Duodenal mucosa (tissue), 2 donors: ENCODE measurements around the gene TRAPPC2.
"Not testable (repeated sequence)": the region's sequence is repeated elsewhere in the genome, so short reads cannot be mapped to it uniquely, and the experiment has no call there.

Source experiments
- H3K27ac ChIP-seq: one replicate; pipeline ENCODE4 v1.7.0; 2013; ENCODE audit warnings: low read depth, low read length
- H3K27me3 ChIP-seq, 2 donors: one replicate each; pipeline ENCODE4 v1.7.0; 2013; ENCODE audit warnings: low read length in 2 of 2, control low read depth in 1 of 2; ENCODE audit not compliant: insufficient read depth in 2 of 2, control insufficient read depth in 1 of 2
- H3K36me3 ChIP-seq, 2 donors: one replicate each; pipeline ENCODE4 v1.7.0; 2013; ENCODE audit warnings: low read length in 2 of 2, control low read depth in 1 of 2; ENCODE audit not compliant: insufficient read depth in 2 of 2, control insufficient read depth in 1 of 2
- H3K4me1 ChIP-seq, 2 donors: one replicate each; pipeline ENCODE4 v1.7.0; 2013; ENCODE audit warnings: low read length in 2 of 2, control low read depth in 1 of 2; ENCODE audit not compliant: insufficient read depth in 2 of 2, control insufficient read depth in 1 of 2
- H3K4me3 ChIP-seq, 2 donors: one replicate each; pipeline ENCODE4 v1.7.0; 2013; ENCODE audit warnings: low read length in 2 of 2, low read depth in 1 of 2
- H3K9ac ChIP-seq, 2 donors: one replicate each; pipeline ENCODE4 v1.7.0; 2013; ENCODE audit warnings: low read length in 2 of 2, low read depth in 1 of 2
- H3K9me3 ChIP-seq, 2 donors: one replicate each; pipeline ENCODE4 v1.7.0; 2013; ENCODE audit warnings: low read length in 2 of 2, control low read depth in 1 of 2; ENCODE audit not compliant: control insufficient read depth in 1 of 2

Gene TRAPPC2

DNA sequence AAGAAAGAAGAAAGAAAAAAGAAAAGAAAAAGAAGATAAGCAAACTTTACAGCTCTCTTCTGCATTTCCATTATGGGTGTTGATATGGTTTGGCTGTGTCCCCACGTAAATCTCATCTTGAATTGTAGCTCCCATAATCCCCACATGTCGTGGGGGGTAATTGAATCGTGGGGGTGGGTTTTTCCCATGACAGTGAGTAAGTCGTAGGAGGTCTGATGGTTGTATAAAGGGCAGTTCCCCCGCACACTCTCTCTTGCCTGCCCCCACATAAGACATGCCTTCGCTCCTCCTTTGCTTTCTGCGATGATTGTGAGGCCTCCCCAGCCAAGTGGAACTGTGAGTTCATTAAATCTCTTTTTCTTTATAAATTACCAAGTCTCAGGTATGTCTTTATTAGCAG is 52.8 kb downstream of the TRAPPC2 start:
- Histone ChIP-seq H3K9ac (no peak overlapping the region), H3K9me3 (no peaks in the 10 kb centered on the region)

DNA sequence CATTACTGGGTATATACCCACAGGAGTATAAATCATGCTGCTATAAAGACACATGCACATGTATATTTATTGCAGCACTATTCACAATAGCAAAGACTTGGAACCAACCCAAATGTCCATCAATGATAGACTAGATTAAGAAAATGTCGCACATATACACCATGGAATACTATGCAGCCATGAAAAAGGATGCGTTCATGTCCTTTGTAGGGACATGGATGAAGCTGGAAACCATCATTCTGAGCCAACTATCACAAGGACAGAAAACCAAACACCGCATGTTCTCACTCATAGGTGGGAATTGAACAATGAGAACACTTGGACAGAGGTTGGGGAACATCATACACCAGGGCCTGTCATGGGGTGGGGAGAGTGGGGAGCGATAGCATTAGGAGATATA is 54.7 kb downstream of the TRAPPC2 start:
- H3K27me3 ChIP-seq, H3K9me3 ChIP-seq, H3K9ac ChIP-seq, H3K36me3 ChIP-seq, H3K4me1 ChIP-seq, H3K27ac ChIP-seq, H3K4me3 ChIP-seq: not testable (repeated sequence)

More for the DNA sequence above, 52.8 kb downstream of the TRAPPC2 start:
- Histone ChIP-seq H3K27ac (no peak overlapping the region), H3K4me1 (no peaks in the 10 kb centered on the region), H3K4me3 (no peak overlapping the region), H3K27me3 (no peaks in the 10 kb centered on the region), H3K36me3 (no peaks in the 10 kb centered on the region)

DNA sequence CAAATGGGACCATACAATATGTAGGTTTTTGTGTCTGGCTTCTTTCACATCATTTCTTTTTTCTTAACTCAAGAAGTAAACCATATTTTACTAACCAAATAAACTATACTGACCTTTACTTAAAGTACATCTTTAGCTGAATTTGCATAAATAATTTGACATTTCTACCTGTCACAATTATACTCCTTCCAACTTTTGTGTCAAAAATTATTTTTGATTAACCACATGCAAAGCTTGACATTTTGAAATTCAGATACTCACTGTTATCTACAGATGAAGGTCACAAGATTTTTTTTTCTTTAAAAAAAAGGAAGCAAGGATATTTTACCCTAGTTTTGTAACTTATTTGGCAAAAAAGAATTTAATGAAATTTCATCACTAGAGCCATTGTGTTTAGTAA is 57.5 kb downstream of the TRAPPC2 start:
- H3K9ac ChIP-seq = no peak overlapping the region

DNA sequence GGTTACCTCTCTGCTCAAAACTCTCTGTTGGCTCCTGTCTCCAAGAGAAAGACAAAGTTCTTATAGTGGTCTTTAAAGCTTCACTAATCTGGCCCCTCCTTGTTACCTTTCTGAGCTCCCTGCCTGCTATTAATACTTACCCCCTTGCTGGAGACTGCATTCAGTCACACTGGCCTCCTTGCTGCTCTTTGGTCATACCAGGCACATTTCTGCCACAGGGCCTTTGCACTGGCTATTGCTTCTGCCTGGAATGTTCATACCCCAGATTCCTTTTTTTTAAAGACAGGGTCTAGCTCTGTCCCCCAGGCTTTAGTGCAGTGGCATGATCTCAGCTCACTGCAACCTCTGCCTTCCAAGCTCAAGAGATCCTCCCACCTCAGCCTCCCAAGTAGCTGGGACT is 61.4 kb downstream of the TRAPPC2 start:
- no peaks in the 10 kb centered on the region for H3K9me3 ChIP-seq
- no peak overlapping the region for H3K4me3 ChIP-seq
- no peaks in the 10 kb centered on the region for H3K36me3 ChIP-seq
- H3K9ac ChIP-seq = no peak overlapping the region
- no peak overlapping the region for H3K27ac ChIP-seq
- H3K4me1 ChIP-seq = peaks cover 0 to 3% of the 10 kb centered on the region in 2 donors
- H3K27me3 ChIP-seq = no peaks in the 10 kb centered on the region

More for the DNA sequence above, 57.5 kb downstream of the TRAPPC2 start:
- no peaks in the 10 kb centered on the region for H3K27me3 ChIP-seq
- no peak overlapping the region for H3K4me3 ChIP-seq
- no peaks in the 10 kb centered on the region for H3K4me1 ChIP-seq
- no peaks in the 10 kb centered on the region for H3K9me3 ChIP-seq
- H3K27ac ChIP-seq = no peak overlapping the region
- H3K36me3 ChIP-seq = no peaks in the 10 kb centered on the region

DNA sequence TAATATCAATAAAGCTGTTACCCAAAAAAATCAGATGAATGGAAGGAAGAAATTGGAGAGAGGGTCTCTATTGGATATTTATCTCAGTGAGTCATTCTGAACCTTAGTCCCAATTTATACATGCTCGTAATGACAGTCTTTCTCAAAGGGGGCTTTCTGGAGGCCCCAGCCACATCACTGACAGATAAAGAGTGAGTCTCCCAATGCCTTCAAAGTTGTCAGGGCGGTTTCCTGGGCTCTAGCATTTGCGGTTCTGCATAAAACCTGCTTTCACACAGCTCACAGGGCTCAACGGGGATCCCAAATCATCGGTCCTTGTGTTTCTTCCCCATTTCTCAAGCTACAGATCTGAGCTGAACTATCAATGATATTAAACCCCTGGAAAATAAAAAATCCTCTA is 64.2 kb downstream of the TRAPPC2 start:
- Histone ChIP-seq H3K9me3 (no peaks in the 10 kb centered on the region), H3K4me1 (peaks cover 0 to 3% of the 10 kb centered on the region in 2 donors), H3K36me3 (no peaks in the 10 kb centered on the region), H3K9ac (no peak overlapping the region), H3K4me3 (no peak overlapping the region), H3K27me3 (no peaks in the 10 kb centered on the region), H3K27ac (no peak overlapping the region)

DNA sequence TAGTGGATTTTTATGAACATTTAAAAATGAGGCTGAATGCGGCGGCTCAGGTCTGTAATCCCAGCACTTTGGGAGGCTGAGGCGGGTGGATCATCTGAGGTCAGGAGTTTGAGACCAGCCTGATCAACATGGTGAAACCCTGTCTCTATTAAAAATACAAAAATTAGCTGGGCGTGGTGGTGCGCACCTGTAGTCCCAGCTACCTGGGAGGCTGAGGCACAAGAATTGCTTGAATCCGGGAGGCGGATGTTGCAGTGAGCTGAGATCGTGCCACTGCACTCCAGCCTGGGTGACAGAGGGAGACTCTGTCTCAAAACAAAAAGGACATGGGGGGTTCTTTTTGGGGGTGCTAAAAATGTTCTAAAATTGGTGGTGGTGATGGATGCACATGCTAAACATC is 64.7 kb downstream of the TRAPPC2 start:
- peak overlapping the region in 1 of 2 donors; percentile 4 for H3K4me3 ChIP-seq
- H3K27ac ChIP-seq, H3K4me1 ChIP-seq, H3K36me3 ChIP-seq, H3K9me3 ChIP-seq, H3K9ac ChIP-seq, H3K27me3 ChIP-seq: not testable (repeated sequence)

DNA sequence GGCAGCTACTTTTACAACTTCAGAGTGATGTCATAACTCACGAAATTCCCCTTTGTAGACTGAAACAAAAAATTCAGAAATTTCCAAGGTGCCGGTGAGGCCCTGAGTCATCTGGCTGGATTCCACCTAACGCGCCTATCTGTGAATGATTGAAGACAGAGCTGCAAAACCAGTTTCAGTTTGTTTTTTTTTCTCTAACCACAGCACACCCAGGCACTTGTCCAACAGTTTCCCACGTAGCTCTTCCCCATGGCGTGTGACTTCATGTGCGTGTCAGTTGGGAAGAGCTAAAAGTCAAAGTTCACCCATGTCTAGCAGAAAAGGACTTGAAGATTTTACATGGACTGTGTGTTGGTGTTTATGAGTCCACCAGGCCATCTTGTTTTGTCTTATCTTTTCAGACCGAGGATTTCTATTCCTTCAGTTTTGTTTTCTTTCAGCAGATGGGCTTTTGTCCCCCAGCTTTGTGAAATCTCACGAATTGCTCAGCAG is 65.1 kb downstream of the TRAPPC2 start:
- Histone ChIP-seq H3K36me3 (no peaks in the 10 kb centered on the region), H3K27me3 (no peaks in the 10 kb centered on the region), H3K4me3 (peak overlapping the region; percentile 4 to 15), H3K27ac (no peak overlapping the region), H3K4me1 (peaks cover 0 to 3% of the 10 kb centered on the region in 2 donors), H3K9ac (no peak overlapping the region), H3K9me3 (no peaks in the 10 kb centered on the region)

DNA sequence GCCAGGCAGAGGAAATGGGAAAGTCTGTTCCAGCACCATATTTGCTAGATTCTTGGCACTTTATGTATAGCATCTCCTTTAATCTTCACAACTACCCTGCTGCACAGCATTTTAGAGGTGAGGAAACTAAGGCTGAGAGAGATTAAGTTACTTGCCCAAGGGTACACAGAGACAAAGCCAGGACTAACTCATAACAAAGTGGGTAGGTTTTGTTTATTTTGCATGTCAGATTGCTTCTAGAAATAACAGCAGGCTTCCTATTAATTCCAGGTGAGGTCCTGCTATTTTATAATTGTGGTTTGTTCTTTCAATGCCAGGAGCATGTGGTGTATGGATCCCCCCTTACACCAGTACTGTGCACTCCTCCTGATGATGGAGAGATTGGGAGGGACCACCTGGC is 66.5 kb downstream of the TRAPPC2 start:
- Histone ChIP-seq H3K9ac (no peak overlapping the region), H3K4me1 (peaks cover 0 to 3% of the 10 kb centered on the region in 2 donors), H3K36me3 (peaks cover 0 to 3% of the 10 kb centered on the region in 2 donors), H3K4me3 (no peak overlapping the region), H3K27me3 (no peaks in the 10 kb centered on the region), H3K27ac (no peak overlapping the region), H3K9me3 (no peaks in the 10 kb centered on the region)

DNA sequence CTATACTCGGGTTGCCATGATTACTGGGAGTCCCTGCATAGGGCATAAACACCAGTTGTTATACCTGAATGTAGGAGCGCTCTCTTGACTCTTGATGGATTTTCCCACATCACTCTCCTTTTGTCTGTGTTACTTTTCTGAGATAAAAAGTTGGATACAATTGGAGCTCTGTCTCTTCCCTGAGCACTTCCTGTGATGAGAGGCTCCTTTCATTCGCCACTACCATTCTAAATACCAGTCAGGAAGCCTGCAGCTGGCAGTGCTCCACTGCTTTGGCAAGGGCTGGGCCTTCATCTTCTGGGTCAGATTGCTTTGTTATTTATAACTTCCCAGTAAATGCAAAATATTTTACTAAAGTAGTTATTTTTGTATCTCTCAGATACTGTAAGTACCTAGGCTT is 67.6 kb downstream of the TRAPPC2 start:
- no peak overlapping the region for H3K4me3 ChIP-seq
- H3K4me1 ChIP-seq = peaks cover 0 to 3% of the 10 kb centered on the region in 2 donors
- H3K9me3 ChIP-seq = no peaks in the 10 kb centered on the region
- no peak overlapping the region for H3K9ac ChIP-seq
- no peak overlapping the region for H3K27ac ChIP-seq
- H3K36me3 ChIP-seq = peaks cover 0 to 3% of the 10 kb centered on the region in 2 donors
- no peaks in the 10 kb centered on the region for H3K27me3 ChIP-seq

DNA sequence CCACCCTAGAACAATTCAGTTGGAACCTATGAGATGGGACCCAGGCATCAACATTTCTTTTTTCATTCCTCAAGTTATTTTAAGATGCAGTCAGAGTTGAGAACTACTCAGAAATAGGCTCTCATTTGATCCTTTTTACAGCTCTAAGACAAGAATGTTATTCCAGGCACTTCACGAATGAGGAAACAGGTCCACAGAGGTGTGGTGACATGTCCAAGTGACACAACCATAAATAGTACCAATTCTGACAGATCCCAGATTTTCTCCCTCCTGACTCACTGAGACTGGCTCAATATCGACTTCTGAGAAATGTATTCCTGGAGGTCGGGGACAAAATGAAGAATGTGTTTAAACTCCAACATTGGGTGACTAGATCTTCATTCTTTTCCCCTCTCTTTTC is 70.4 kb downstream of the TRAPPC2 start:
- Histone ChIP-seq H3K36me3 (peaks cover 0 to 3% of the 10 kb centered on the region in 2 donors), H3K27me3 (no peaks in the 10 kb centered on the region), H3K9ac (no peak overlapping the region), H3K4me1 (peaks cover 0 to 3% of the 10 kb centered on the region in 2 donors), H3K4me3 (no peak overlapping the region), H3K27ac (no peak overlapping the region), H3K9me3 (no peaks in the 10 kb centered on the region)

DNA sequence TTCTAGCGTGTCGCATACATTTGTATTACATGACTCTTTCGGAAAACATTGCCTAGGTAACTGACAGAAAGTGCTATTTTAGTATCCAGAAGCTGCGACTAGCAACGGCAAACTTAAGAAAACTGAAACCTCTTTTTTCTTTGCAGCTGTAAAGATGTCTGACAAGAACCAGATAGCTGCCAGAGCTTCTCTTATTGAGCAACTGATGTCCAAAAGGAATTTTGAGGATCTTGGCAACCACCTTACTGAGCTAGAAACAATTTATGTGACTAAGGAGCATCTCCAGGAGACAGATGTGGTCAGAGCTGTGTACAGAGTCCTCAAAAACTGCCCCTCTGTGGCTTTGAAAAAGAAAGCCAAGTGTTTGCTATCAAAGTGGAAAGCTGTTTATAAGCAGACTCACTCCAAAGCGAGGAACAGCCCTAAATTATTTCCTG is 72.0 kb downstream of the TRAPPC2 start:
- H3K9me3 ChIP-seq = no peaks in the 10 kb centered on the region
- H3K9ac ChIP-seq = peak overlapping the region in 1 of 2 donors; percentile 39
- peak overlapping the region; percentile 11 for H3K27ac ChIP-seq
- H3K4me3 ChIP-seq = peak overlapping the region in 1 of 2 donors; percentile 22
- H3K27me3 ChIP-seq = no peaks in the 10 kb centered on the region
- no peaks in the 10 kb centered on the region for H3K4me1 ChIP-seq
- peaks cover 0 to 3% of the 10 kb centered on the region in 2 donors for H3K36me3 ChIP-seq
